Brain microvascular endothelial cell (primary cell): ENCODE measurements around the gene LSAMP.

Source experiments
- DNase-seq: peaks from one replicate; pipeline ENCODE4 v3.0.0-alpha.2; 2020
- H3K27ac ChIP-seq: fragments of 250-450 bp; sonication (Bioruptor Pico); 2 replicates; pipeline ENCODE4 v1.5.1; 2020; ENCODE audit warnings: mild to moderate bottlenecking, moderate library complexity
- H3K27me3 ChIP-seq: fragments of 250-450 bp; sonication (Bioruptor Pico); replicated peaks from 2 replicates; pipeline ENCODE4 v1.5.1; 2020; ENCODE audit warnings: mild to moderate bottlenecking
- H3K36me3 ChIP-seq: fragments of 250-450 bp; sonication (Bioruptor Pico); replicated peaks from 2 replicates; pipeline ENCODE4 v1.5.1; 2020; ENCODE audit warnings: mild to moderate bottlenecking
- H3K4me3 ChIP-seq: 2 replicates; pipeline ENCODE4 v1.5.1; 2011; ENCODE audit warnings: low read depth, mild to moderate bottlenecking, control low read depth, low read length, moderate library complexity
- in situ Hi-C: cut with HindIII; loops from 2 replicates; pipeline ENCODE4 v1.10.0; 2017; ENCODE audit warnings: low sequenced_read_pairs, low pct_ligation_motif_present
- TF ChIP-seq, protein P1 (sequence below): IDR thresholded peaks from 2 replicates; pipeline ENCODE4 v1.5.1; 2011; ENCODE audit warnings: low read depth, mild to moderate bottlenecking, moderate library complexity, low read length, control low read depth, inconsistent platforms; ENCODE audit errors: missing control alignments

Gene LSAMP

DNA sequence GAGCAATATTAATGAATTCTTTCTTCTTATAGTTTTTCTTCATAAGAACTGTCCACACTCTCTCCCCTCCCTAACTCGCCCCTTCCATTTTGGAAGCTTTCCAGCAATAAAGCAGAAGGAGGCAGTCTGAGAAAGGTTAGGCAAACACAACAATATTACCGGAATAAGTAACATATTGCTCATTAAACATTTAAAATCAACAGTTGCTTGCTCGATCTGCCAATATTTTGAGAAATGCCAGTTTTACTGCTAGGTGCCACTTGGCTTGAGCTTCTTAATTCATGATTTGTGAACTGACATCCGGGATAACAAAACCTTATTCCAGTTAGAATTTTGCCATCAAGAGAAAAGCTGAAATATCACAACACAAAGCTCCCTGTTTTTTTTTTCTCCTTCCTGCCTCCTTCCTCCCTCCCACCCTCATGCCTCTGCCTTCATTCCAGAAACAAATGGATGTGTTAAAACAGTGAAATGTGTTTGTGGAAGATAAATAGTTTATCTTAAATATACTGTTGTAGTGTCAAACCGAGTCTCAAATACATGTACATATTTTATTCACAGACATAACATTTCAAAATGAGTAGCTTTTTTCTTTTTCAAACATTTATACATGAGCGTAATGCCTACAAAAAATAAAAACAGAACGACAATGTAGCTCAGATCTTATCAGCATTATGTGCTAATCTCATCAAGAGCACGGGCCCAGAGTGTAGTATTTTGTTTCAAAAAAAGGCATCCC, 568.2 kb downstream of the LSAMP start:
- no peak overlapping the region for H3K27ac ChIP-seq

DNA sequence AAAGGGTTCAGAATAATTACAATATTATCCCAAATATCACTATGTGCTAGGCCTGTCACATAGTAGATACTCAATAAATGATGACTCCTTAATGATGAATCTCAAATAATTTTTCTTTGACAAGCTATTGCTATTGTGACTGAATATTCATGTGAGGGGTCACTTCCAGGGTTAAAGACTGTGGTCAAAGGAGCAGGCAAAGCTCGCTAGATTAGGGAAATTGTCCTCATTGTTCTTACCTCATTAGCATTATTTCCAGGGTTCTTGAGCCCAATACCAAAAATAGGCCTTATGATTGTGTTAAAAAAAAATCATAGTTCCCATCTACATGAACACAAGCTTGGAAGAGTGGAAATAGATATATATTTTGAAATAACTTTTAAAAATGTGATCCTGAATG, 569.8 kb downstream of the LSAMP start:
- Histone ChIP-seq H3K27me3 (no peaks in the 10 kb centered on the region), H3K4me3 (no peak overlapping the region), H3K27ac (no peak overlapping the region), H3K36me3 (no peaks in the 10 kb centered on the region)
- in situ Hi-C loops: no loop called here
- no peak for DNase-seq
- TF ChIP-seq, protein P1, sequence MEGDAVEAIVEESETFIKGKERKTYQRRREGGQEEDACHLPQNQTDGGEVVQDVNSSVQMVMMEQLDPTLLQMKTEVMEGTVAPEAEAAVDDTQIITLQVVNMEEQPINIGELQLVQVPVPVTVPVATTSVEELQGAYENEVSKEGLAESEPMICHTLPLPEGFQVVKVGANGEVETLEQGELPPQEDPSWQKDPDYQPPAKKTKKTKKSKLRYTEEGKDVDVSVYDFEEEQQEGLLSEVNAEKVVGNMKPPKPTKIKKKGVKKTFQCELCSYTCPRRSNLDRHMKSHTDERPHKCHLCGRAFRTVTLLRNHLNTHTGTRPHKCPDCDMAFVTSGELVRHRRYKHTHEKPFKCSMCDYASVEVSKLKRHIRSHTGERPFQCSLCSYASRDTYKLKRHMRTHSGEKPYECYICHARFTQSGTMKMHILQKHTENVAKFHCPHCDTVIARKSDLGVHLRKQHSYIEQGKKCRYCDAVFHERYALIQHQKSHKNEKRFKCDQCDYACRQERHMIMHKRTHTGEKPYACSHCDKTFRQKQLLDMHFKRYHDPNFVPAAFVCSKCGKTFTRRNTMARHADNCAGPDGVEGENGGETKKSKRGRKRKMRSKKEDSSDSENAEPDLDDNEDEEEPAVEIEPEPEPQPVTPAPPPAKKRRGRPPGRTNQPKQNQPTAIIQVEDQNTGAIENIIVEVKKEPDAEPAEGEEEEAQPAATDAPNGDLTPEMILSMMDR: no peak

More for the DNA sequence above, 568.2 kb downstream of the LSAMP start:
- H3K4me3 ChIP-seq: peak overlapping the region; percentile 5
- no peaks in the 10 kb centered on the region for H3K36me3 ChIP-seq
- H3K27me3 ChIP-seq: no peaks in the 10 kb centered on the region
- TF ChIP-seq, protein P1: no peak
- in situ Hi-C loops: no loop called here
- no peak for DNase-seq

DNA sequence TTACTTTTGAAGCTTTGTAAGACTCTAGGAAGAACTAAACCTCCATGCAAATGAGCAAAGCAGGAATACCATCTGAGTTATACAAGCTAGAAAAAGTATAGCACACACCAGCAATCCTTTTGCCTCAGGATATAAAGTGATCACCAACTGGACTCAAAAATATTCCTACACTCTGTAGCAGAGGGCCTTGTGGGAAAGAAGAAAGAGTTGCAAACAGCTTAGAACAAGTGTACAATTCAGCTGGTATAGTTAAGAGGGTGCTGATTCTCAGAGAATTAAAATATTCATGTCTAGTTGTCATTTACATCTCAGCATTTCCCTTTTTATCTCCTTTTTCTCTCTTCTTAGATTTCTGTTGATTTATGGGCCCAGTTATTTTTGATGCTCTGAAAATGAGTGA, 573.6 kb downstream of the LSAMP start:
- DNase-seq: no peak
- TF ChIP-seq, protein P1: no peak
- no peaks in the 10 kb centered on the region for H3K36me3 ChIP-seq
- no peak overlapping the region for H3K27ac ChIP-seq
- in situ Hi-C loops: no loop called here
- H3K4me3 ChIP-seq: no peak overlapping the region
- no peaks in the 10 kb centered on the region for H3K27me3 ChIP-seq

DNA sequence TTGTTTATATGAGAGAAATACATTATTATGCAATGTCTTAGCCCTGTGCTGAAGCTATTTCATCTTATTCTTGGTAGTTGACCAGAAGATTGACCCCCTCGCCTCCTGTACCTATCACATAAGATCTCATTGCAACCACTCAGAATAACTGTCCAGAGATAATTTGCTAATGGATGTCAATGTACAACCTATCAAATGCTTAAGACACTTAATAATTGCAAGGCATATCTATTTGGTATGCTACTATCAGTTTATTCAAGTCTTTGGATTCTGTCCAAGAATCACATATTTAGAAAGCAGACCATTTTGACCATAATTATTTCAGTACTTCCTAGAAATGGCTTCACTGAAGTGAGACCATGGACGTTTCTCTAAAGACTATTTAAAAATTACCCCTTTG, 580.4 kb downstream of the LSAMP start:
- no peaks in the 10 kb centered on the region for H3K27me3 ChIP-seq
- TF ChIP-seq, protein P1: no peak
- in situ Hi-C loops: no loop called here
- no peak for DNase-seq
- H3K4me3 ChIP-seq: no peak overlapping the region
- no peaks in the 10 kb centered on the region for H3K36me3 ChIP-seq
- no peak overlapping the region for H3K27ac ChIP-seq

DNA sequence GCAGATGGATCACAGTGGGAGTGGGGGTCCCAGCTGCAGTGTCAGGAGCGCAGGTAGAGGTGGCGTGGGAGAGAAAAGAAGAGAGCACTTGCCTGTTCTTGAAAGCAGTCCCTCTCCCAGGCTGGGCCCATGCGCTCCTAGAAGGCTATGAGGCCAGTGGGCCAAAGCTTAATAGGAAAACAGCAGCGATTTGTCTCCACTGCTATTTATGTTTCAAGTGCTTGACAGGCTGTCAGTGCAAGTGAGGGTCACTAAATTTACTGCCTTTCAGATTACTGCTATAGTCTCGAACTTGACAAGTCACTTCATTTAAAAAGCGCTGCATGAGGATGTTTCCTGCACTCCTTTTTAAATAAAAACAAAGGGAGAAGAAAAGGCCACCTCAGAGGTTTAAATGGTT, 582.4 kb downstream of the LSAMP start:
- in situ Hi-C loops: no loop called here
- TF ChIP-seq, protein P1: no peak
- Histone ChIP-seq H3K4me3 (no peak overlapping the region), H3K27ac (no peak overlapping the region), H3K36me3 (no peaks in the 10 kb centered on the region), H3K27me3 (no peaks in the 10 kb centered on the region)
- no peak for DNase-seq

DNA sequence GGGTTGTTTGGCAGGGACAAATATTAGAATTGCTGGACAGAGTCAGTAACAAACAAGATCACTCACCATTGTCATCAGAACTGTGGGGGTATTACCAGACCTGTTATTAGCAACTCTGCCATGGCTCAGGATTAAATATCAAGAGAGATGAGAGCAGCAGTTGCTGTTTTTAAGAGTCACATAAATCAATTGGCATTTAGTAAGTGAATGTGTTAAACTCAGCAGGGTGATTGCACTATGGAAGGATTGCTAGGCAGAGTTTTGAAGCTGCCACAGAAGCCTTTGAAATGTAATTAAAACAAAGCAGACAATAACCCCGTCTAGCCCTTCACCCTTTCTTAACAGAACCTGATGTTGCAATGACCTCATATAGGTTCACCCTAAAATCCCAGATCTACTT, 583.2 kb downstream of the LSAMP start:
- no peak for DNase-seq
- no peaks in the 10 kb centered on the region for H3K36me3 ChIP-seq
- in situ Hi-C loops: no loop called here
- H3K27ac ChIP-seq: no peak overlapping the region
- H3K4me3 ChIP-seq: no peak overlapping the region
- TF ChIP-seq, protein P1: no peak
- no peaks in the 10 kb centered on the region for H3K27me3 ChIP-seq
